T-cell (primary cell): Measurements from ENCODE around the gene CSRNP3. TPM values are rescaled to one million over a fixed set of nuclear protein-coding genes. Genes with fewer than 3 reads are reported as not detected.

Source experiments
- ATAC-seq, 4 experiments: fragments of 200-7000 bp in 3 of 4; fragments of 150-1000 bp in 1 of 4; cut with Tn5 transposase; replicated peaks in 1 of 4; 1 replicate in 3 of 4; 2 replicates in 1 of 4; pipeline ENCODE4 v1.10.0; 2021; ENCODE audit warnings: moderate library complexity in 3 of 4, mild to moderate bottlenecking in 2 of 4, moderate number of reproducible peaks in 1 of 4
- CTCF ChIA-PET, 2 donors: fragments of 300-600 bp; sonication (Branson Sonifier 250); formaldehyde crosslinking; loops; one replicate each; lab custom pipeline; 2022; ENCODE audit warnings: antibody characterized with exemption in 2 of 2; lab: Charles Lee
- POLR2A ChIA-PET, 2 donors: fragments of 300-600 bp; sonication (Branson Sonifier 250); formaldehyde crosslinking; loops; one replicate each; lab custom pipeline; 2022; ENCODE audit warnings: antibody characterized with exemption in 2 of 2; lab: Charles Lee
- DNase-seq, 35 experiments: peaks; one replicate each; pipeline versions ENCODE4 v3.0.0 to v3.0.0-alpha.2; 2013 to 2023
- H3K27ac ChIP-seq: one replicate; pipeline ENCODE4 v1.5.1; 2013; ENCODE audit warnings: low read length
- H3K27me3 ChIP-seq, 2 experiments: replicated peaks in 1 of 2; 1 replicate in 1 of 2; 2 replicates in 1 of 2; pipeline versions ENCODE4 v1.6.1 to v1.7.0; 2013; ENCODE audit warnings: low read length in 1 of 2, mixed read lengths in 1 of 2; ENCODE audit not compliant: control insufficient read depth in 2 of 2, insufficient read depth in 2 of 2; ENCODE audit errors: extremely low read depth in 1 of 2
- H3K36me3 ChIP-seq, 2 donors: 1 replicate in 1 of 2; 2 replicates in 1 of 2; pipeline versions ENCODE4 v1.6.1 to v1.7.0; 2013; ENCODE audit warnings: low read length in 1 of 2; ENCODE audit not compliant: control insufficient read depth in 2 of 2, insufficient read depth in 1 of 2; ENCODE audit errors: extremely low read depth in 1 of 2
- H3K4me1 ChIP-seq, 2 experiments: 1 replicate in 1 of 2; 2 replicates in 1 of 2; pipeline versions ENCODE4 v1.6.1 to v1.7.0; 2013; ENCODE audit warnings: low read length in 2 of 2, mixed read lengths in 1 of 2; ENCODE audit not compliant: insufficient read depth in 2 of 2, control insufficient read depth in 1 of 2; ENCODE audit errors: extremely low read depth in 1 of 2
- H3K4me3 ChIP-seq, 2 donors: 1 replicate in 1 of 2; 2 replicates in 1 of 2; pipeline versions ENCODE4 v1.5.1 to v1.7.0; 2013; ENCODE audit warnings: mild to moderate bottlenecking in 2 of 2, low read length in 1 of 2, moderate library complexity in 1 of 2; ENCODE audit not compliant: control insufficient read depth in 1 of 2; ENCODE audit errors: extremely low read depth in 1 of 2
- H3K9me3 ChIP-seq: 2 replicates; pipeline ENCODE4 v1.7.0; 2013
- H3K27ac Mint-ChIP-seq, 2 donors: one replicate each; pipeline ENCODE4 v1.8.0; 2020 to 2021; ENCODE audit warnings: mild to moderate bottlenecking in 2 of 2, mixed read lengths in 2 of 2
- H3K27me3 Mint-ChIP-seq, 2 donors: one replicate each; pipeline ENCODE4 v1.8.0; 2021 to 2022; ENCODE audit warnings: mixed read lengths in 2 of 2
- H3K36me3 Mint-ChIP-seq: one replicate; pipeline ENCODE4 v1.8.0; 2021; ENCODE audit warnings: mixed read lengths
- H3K4me1 Mint-ChIP-seq, 3 donors: one replicate each; pipeline ENCODE4 v1.8.0; 2020 to 2022; ENCODE audit warnings: mixed read lengths in 3 of 3, mild to moderate bottlenecking in 1 of 3
- H3K4me3 Mint-ChIP-seq, 3 donors: one replicate each; pipeline ENCODE4 v1.8.0; 2020 to 2022; ENCODE audit warnings: mild to moderate bottlenecking in 3 of 3, mixed read lengths in 3 of 3, moderate library complexity in 3 of 3
- H3K9me3 Mint-ChIP-seq, 3 donors: one replicate each; pipeline ENCODE4 v1.8.0; 2020 to 2022; ENCODE audit warnings: mixed read lengths in 3 of 3
- WGBS: methylation state at CpG from one replicate; pipeline ENCODE4 v1.1.5; 2013; ENCODE audit warnings: missing lambda C conversion rate; ENCODE audit not compliant: insufficient coverage; 5-methylcytosine and 5-hydroxymethylcytosine counted together
- total RNA-seq, 35 experiments: library from RNA in 6 of 35; stranded (reverse) in 6 of 35; fragments of 120-200 nt in 1 of 35; gene quantifications; one replicate each; pipeline versions ENCODE4 v1.2.1 to v1.2.4 and lab custom pipeline; 2013 to 2026

CSRNP3 gene
- total RNA-seq, 5 donors from 2014 or later (not counting 1 experiment from before 2014, with no cell fraction given): 0.19 TPM; not detected in 4

DNA sequence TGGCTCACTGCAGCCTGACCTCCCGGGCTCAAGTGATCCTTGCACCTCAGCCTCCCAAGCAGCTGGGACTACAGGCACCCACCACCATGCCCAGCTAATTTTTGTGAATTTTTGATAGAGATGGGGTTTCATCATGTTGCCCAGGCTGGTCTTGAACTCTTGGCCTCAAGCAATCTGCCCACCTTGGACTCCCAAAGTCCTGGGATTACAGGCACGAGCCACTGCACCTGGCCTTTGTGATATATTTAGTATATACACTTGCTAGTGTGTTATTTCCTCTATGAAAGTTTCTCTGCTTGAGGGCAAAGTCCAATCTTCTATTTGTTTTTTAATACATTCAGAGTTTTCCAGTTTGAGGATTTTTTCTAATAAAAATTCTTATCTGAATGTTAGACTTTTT lies 205.3 kb downstream of the CSRNP3 start:
- H3K27me3 ChIP-seq: no peaks in the 10 kb centered on the region
- no peaks in the 10 kb centered on the region for H3K36me3 ChIP-seq
- Mint-ChIP-seq H3K27me3 (peaks cover 0 to 5% of the 10 kb centered on the region in 2 donors), H3K4me3 (no peak overlapping the region), H3K9me3 (peaks cover 0 to 7% (median 7%) of the 10 kb centered on the region in 3 donors), H3K36me3 (no peaks in the 10 kb centered on the region), H3K4me1 (no peaks in the 10 kb centered on the region), H3K27ac (no peak overlapping the region)
- WGBS: no CpG with 5 or more reads among the region's 2 CpGs
- no peaks in the 10 kb centered on the region for H3K9me3 ChIP-seq
- no peak for ATAC-seq
- DNase-seq: no peak
- no peaks in the 10 kb centered on the region for H3K4me1 ChIP-seq
- H3K4me3 ChIP-seq: no peak overlapping the region
- no peak overlapping the region for H3K27ac ChIP-seq
- CTCF ChIA-PET: no interaction called here
- POLR2A ChIA-PET: no interaction called here

DNA sequence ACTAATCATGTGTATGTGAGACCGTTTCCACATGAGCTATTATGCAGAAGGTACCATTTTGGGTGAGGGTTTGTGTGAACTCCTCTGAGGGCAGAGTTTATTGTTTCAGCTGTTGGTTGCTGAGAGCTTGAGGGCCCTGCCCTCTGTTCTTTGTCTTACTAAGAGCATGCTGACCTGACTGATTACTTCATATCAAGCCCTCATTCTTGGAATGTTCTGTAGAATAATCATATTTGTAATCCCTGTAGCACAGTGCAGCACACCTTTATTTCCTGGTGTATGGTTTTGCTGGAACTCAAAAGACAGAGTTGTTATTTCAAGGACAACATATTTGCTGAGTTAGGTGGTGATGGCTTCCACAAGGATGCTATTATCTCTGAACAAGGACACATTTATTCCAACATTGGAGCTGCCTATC lies 206.1 kb downstream of the CSRNP3 start:
- Histone ChIP-seq H3K4me3 (no peak overlapping the region), H3K36me3 (no peaks in the 10 kb centered on the region), H3K27me3 (no peaks in the 10 kb centered on the region), H3K4me1 (no peaks in the 10 kb centered on the region), H3K27ac (no peak overlapping the region), H3K9me3 (no peaks in the 10 kb centered on the region)
- Mint-ChIP-seq H3K27me3 (peaks cover 0 to 5% of the 10 kb centered on the region in 2 donors), H3K9me3 (peaks cover 0 to 7% (median 7%) of the 10 kb centered on the region in 3 donors), H3K4me1 (no peaks in the 10 kb centered on the region), H3K27ac (no peak overlapping the region), H3K36me3 (no peaks in the 10 kb centered on the region), H3K4me3 (no peak overlapping the region)
- ChIA-PET POLR2A (no interaction called here), CTCF (no interaction called here)
- no CpG with 5 or more reads among the region's 1 CpG for WGBS
- no peak for ATAC-seq
- DNase-seq: no peak

- ChIA-PET POLR2A (no interaction called here), CTCF (no interaction called here)
- Histone ChIP-seq H3K4me3 (no peak overlapping the region), H3K36me3 (no peaks in the 10 kb centered on the region), H3K4me1 (no peaks in the 10 kb centered on the region), H3K27ac (no peak overlapping the region), H3K9me3 (no peaks in the 10 kb centered on the region), H3K27me3 (no peaks in the 10 kb centered on the region)
- Mint-ChIP-seq H3K4me1 (no peaks in the 10 kb centered on the region), H3K4me3 (no peak overlapping the region), H3K36me3 (no peaks in the 10 kb centered on the region), H3K27me3 (peaks cover 0 to 3% of the 10 kb centered on the region in 2 donors), H3K27ac (no peak overlapping the region), H3K9me3 (no peaks in the 10 kb centered on the region)
- 94% methylated on average over 10 of the region's 13 CpGs for WGBS
- no peak for ATAC-seq
- no peak for DNase-seq
These were observed 209.4 kb downstream of the CSRNP3 start for GRCh38 chr2:165678882-165679281.

DNA sequence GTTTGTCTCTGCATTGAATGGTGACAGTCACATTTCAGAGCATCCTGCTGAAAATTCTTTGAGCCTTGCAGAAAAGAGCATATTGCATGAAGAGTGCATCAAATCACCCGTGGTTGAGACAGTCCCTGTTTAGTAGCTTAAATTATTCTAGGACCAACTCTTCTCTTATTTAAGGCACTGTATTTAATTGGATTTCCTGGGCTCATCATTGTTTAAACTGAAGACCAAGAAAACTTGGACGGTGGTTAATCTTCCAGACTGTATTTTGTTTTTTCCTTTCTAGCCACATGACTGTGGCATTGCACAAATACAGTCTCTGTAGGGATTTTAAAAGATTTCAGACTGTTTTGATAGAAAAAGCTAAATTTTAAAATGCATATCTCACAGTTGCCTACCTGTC lies 210.1 kb downstream of the CSRNP3 start:
- Mint-ChIP-seq H3K9me3 (no peaks in the 10 kb centered on the region), H3K27me3 (peaks cover 0 to 3% of the 10 kb centered on the region in 2 donors), H3K4me3 (no peak overlapping the region), H3K36me3 (no peaks in the 10 kb centered on the region), H3K27ac (no peak overlapping the region), H3K4me1 (no peaks in the 10 kb centered on the region)
- POLR2A ChIA-PET: no interaction called here
- Histone ChIP-seq H3K4me3 (no peak overlapping the region), H3K27me3 (no peaks in the 10 kb centered on the region), H3K9me3 (no peaks in the 10 kb centered on the region), H3K4me1 (no peaks in the 10 kb centered on the region), H3K27ac (no peak overlapping the region), H3K36me3 (no peaks in the 10 kb centered on the region)
- CTCF ChIA-PET: no interaction called here
- ATAC-seq (no peak), DNase-seq (no peak)
- no CpG with 5 or more reads among the region's 2 CpGs for WGBS

- CTCF ChIA-PET: no interaction called here
- peaks cover 0 to 4% of the 10 kb centered on the region in 2 donors for H3K27me3 Mint-ChIP-seq
- no CpG with 5 or more reads among the region's 1 CpG for WGBS
- no peaks in the 10 kb centered on the region for H3K27me3 ChIP-seq
- ATAC-seq (no peak), DNase-seq (no peak)
- H3K4me1 Mint-ChIP-seq: no peaks in the 10 kb centered on the region
- no peaks in the 10 kb centered on the region for H3K9me3 Mint-ChIP-seq
- no peak overlapping the region for H3K27ac Mint-ChIP-seq
- H3K36me3 ChIP-seq: no peaks in the 10 kb centered on the region
- H3K4me1 ChIP-seq: no peaks in the 10 kb centered on the region
- H3K36me3 Mint-ChIP-seq: no peaks in the 10 kb centered on the region
- H3K27ac ChIP-seq: no peak overlapping the region
- POLR2A ChIA-PET: interaction anchor here in 1 of 2 donors (0.6 kb wide), 1 partner anchor 9 kb away, joined by 4 read pairs; no protein-coding TSS in a partner anchor
- no peaks in the 10 kb centered on the region for H3K9me3 ChIP-seq
- no peak overlapping the region for H3K4me3 ChIP-seq
- H3K4me3 Mint-ChIP-seq: no peak overlapping the region
These were observed 212.3 kb downstream of the CSRNP3 start for GRCh38 chr2:165681841-165682240.

GRCh38 chr2:165682546-165682945 lies 213.0 kb downstream of the CSRNP3 start:
- ChIA-PET CTCF (no interaction called here), POLR2A (no interaction called here)
- H3K4me1 Mint-ChIP-seq: no peaks in the 10 kb centered on the region
- H3K4me3 Mint-ChIP-seq: no peak overlapping the region
- no peaks in the 10 kb centered on the region for H3K36me3 Mint-ChIP-seq
- ATAC-seq (no peak), DNase-seq (no peak)
- no peak overlapping the region for H3K27ac ChIP-seq
- no peak overlapping the region for H3K27ac Mint-ChIP-seq
- no peaks in the 10 kb centered on the region for H3K9me3 ChIP-seq
- H3K27me3 ChIP-seq: no peaks in the 10 kb centered on the region
- 89% methylated on average over 1 of the region's 1 CpG for WGBS
- H3K9me3 Mint-ChIP-seq: no peaks in the 10 kb centered on the region
- no peaks in the 10 kb centered on the region for H3K36me3 ChIP-seq
- peaks cover 0 to 4% of the 10 kb centered on the region in 2 donors for H3K27me3 Mint-ChIP-seq
- H3K4me3 ChIP-seq: no peak overlapping the region
- H3K4me1 ChIP-seq: no peaks in the 10 kb centered on the region

- ChIA-PET CTCF (no interaction called here), POLR2A (no interaction called here)
- no peak overlapping the region for H3K4me3 Mint-ChIP-seq
- Histone ChIP-seq H3K36me3 (no peaks in the 10 kb centered on the region), H3K4me3 (no peak overlapping the region), H3K27ac (no peak overlapping the region), H3K4me1 (no peaks in the 10 kb centered on the region), H3K9me3 (no peaks in the 10 kb centered on the region), H3K27me3 (no peaks in the 10 kb centered on the region)
- ATAC-seq (no peak), DNase-seq (no peak)
- H3K36me3 Mint-ChIP-seq: no peaks in the 10 kb centered on the region
- no CpG with 5 or more reads among the region's 2 CpGs for WGBS
- H3K4me1 Mint-ChIP-seq: no peaks in the 10 kb centered on the region
- no peaks in the 10 kb centered on the region for H3K9me3 Mint-ChIP-seq
- H3K27me3 Mint-ChIP-seq: peaks cover 0 to 4% of the 10 kb centered on the region in 2 donors
- no peak overlapping the region for H3K27ac Mint-ChIP-seq
These were observed 217.3 kb downstream of the CSRNP3 start for GRCh38 chr2:165686800-165687199.
